SK-N-MC (cell line): ENCODE data around the gene CDC42EP4.
"Not testable (repeated sequence)": the region's sequence is repeated elsewhere in the genome, so short reads cannot be mapped to it uniquely, and the experiment has no call there.

Source experiments
- DNase-seq: peaks from one replicate; pipeline ENCODE4 v3.0.0-alpha.2; 2011; ENCODE audit warnings: low read depth, low spot score
- H3K27ac ChIP-seq: fragments of 200-600 bp; sonication (generic); 2 replicates; pipeline ENCODE4 v1.5.1; 2016; ENCODE audit warnings: mixed run types
- H3K36me3 ChIP-seq: fragments of 200-600 bp; sonication (generic); 2 replicates; pipeline ENCODE4 v1.6.1; 2017; ENCODE audit warnings: antibody characterized with exemption, low read length, mixed read lengths; ENCODE audit not compliant: insufficient read depth
- H3K4me3 ChIP-seq: fragments of 200-600 bp; sonication (generic); 2 replicates; pipeline ENCODE4 v1.5.1; 2016
- H3K9ac ChIP-seq: fragments of 200-600 bp; sonication (generic); 2 replicates; pipeline ENCODE4 v1.8.0; 2017; ENCODE audit warnings: mixed run types, mixed read lengths; ENCODE audit not compliant: insufficient read length
- H3K9me3 ChIP-seq: fragments of 200-600 bp; sonication (generic); 2 replicates; pipeline ENCODE4 v1.6.1; 2017; ENCODE audit warnings: low read depth, mild to moderate bottlenecking, antibody characterized with exemption, low read length, moderate library complexity, mixed read lengths
- EZH2 ChIP-seq: fragments of 200-600 bp; sonication (generic); IDR thresholded peaks from one replicate; pipeline ENCODE4 v1.6.1; 2017; ENCODE audit warnings: antibody characterized with exemption
- FOXP2 ChIP-seq: optimal IDR thresholded peaks from 2 replicates; pipeline ENCODE3; 2011; ENCODE audit warnings: mild to moderate bottlenecking, moderate library complexity; ENCODE audit not compliant: insufficient read depth; ENCODE audit errors: extremely low read length, control extremely low read depth
- POLR2AphosphoS5 ChIP-seq: IDR thresholded peaks from 2 replicates; pipeline ENCODE4 v1.6.1; 2012; ENCODE audit warnings: mild to moderate bottlenecking, low read depth, low read length, borderline replicate concordance

CDC42EP4 gene

DNA sequence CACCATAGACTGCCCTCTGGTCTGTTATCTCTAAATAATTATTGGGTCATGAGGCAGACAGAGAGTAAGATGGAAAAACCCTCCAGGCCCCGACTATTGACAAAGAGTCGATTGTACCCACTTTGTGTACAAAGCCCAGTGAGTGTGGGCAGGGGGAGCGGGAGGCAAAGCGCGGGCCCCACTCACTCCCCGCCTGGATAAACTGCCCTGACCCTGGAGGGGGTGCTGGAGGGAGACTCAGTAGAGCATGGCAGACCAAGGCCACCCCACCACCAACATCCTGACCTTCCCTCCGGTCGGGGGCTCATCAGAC is 38.9 kb downstream of the CDC42EP4 start:
- DNase-seq, result no peak
- Histone ChIP-seq H3K4me3 (no peak overlapping the region), H3K36me3 (no peaks in the 10 kb centered on the region), H3K9me3 (no peaks in the 10 kb centered on the region), H3K9ac (no peak overlapping the region), H3K27ac (no peak overlapping the region)
- TF ChIP-seq FOXP2 (no peak), POLR2AphosphoS5 (no peak), EZH2 (no peak)

DNA sequence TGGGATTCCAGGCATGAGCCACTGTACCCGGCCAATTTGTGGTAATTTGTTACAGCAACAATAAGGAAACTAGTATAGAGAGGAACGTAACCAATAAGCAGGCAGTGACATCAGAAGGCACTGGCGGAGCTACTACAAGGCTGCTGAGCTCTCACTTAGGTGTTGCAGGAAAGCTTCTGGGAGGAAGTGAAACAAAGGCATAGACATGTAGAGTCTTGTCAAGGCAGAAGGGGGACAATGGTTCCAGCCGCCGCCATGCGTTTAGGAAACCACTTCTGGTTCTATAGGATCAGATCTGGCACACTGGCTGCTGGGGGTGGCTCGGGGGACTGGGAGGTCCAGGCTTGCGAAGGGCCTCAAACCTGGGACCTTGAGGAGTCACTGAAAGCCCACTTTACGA is 40.7 kb downstream of the CDC42EP4 start:
- no peak overlapping the region for H3K27ac ChIP-seq
- H3K9ac ChIP-seq, result no peak overlapping the region
- DNase-seq, result no peak

DNA sequence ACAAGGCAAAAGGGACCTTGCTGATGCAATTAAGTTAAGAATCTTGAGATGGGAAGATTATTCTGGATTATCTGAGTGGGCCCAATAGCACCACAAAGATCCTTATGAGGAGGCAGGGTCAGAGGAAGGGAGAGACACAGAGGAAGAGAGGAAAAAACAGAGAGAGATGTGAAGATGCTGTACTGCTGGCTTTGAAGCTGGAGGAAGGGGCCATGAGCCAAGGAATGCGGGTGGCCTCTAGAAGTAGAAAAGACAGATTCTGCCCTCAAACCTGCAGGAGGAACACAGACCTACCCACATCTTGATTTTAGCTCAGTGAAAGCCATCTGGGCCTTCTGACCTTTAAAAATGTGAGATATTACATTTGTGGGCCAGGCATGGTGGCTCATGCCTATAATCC is 42.0 kb downstream of the CDC42EP4 start:
- Histone ChIP-seq H3K4me3 (no peak overlapping the region), H3K9ac (no peak overlapping the region), H3K27ac (no peak overlapping the region), H3K36me3 (no peaks in the 10 kb centered on the region), H3K9me3 (no peaks in the 10 kb centered on the region)
- TF ChIP-seq EZH2 (no peak), FOXP2 (no peak), POLR2AphosphoS5 (no peak)
- no peak for DNase-seq

More for the DNA sequence above, 40.7 kb downstream of the CDC42EP4 start:
- Histone ChIP-seq H3K36me3 (no peaks in the 10 kb centered on the region), H3K4me3 (no peak overlapping the region), H3K9me3 (no peaks in the 10 kb centered on the region)
- TF ChIP-seq POLR2AphosphoS5, result no peak
- no peak for TF ChIP-seq EZH2
- TF ChIP-seq FOXP2, result no peak

DNA sequence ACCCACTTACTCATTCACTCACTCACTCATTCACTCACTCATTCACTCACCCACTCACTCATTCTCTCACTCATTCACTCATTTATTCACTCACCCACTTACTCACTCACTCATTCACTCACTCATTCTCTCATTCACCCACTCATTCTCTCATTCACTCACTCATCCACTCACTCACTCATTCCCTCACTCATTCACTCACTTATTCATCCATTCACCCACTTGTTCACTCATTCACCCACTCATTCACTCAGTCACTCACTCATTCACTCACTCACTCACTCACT is 42.5 kb downstream of the CDC42EP4 start:
- no peak overlapping the region for H3K27ac ChIP-seq
- H3K9ac ChIP-seq, result no peak overlapping the region
- DNase-seq, result no peak

DNA sequence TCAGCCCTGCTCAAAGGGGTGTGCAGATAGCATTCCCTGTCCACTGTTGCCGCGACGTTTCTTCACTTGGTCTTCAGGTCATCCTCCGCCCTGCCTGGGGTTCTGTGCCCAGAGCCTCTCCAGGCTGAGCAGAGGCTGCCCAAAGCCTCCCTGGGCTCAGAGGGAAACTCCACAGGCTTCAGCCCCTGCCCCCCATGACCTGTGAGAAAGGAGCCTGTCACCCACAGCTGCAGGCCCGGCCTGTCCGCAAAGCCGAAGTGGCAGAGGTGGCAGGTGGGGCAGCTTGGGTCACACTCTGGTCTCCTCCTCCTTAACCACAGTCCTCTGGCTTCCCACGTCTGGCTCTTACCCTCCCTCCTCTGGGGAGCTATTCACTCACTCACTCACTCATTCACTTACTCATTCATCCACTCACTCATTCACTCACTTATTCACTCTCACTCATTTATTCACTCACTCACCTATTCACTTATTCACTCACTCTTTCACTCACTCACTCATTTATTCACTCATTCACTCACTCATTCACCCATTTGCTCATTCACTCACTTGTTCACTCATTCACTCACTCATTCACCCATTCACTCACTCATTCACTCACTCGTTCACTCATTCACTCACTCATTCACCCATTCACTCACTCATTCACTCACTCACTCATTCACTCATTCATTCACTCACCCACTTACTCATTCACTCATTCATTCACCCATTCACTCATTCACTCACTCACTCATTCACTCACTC is 43.0 kb downstream of the CDC42EP4 start:
- no peak for TF ChIP-seq FOXP2
- no peak for TF ChIP-seq EZH2
- TF ChIP-seq POLR2AphosphoS5, result no peak
- no peak overlapping the region for H3K27ac ChIP-seq
- DNase-seq, result no peak

More for the DNA sequence above, 42.5 kb downstream of the CDC42EP4 start:
- Histone ChIP-seq H3K4me3 (no peak overlapping the region), H3K36me3 (no peaks in the 10 kb centered on the region), H3K9me3 (no peaks in the 10 kb centered on the region)
- no peak for TF ChIP-seq FOXP2
- no peak for TF ChIP-seq EZH2
- TF ChIP-seq POLR2AphosphoS5, result no peak

DNA sequence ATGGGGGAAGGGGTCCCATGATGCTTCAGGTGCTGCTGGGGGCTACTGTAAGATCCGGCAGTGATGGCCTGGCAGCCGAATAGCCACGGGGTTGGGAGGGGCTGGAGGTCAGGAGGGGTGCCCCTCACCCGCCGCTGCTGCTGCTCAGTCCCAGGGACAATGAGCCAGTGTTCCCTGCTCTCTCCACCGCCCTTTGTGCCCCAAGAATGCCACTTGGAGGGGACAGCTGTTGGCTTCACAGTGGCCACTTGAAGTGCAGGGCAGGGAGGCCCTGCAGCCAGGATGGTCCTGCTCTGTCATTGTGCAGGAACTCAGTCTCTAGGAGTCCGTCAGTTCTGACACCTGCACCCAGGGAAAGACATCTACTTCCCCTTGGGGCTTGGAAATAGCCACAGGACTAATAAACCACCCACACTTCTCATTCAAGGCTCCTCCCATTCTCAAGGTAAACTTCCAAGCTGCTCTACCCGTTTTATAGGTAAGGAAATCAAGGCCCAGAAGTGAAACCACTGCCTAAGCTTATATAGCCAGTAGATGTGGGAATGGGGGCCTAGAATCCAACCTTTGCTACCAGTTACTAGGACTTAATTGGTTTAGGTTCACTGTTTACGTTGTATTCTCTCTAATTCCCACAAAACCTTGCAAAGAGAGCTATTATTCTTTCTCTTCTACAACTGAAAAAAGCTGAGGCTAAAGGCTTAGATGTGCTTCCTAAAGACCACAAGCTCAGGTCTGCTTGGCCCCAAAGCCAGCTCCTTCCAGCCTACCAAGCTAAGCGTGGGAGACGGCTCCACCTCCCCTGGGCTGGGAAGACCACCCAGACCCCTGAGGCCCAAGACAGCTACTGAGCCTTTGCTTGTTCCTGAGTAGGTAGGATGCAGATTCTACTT is 43.9 kb downstream of the CDC42EP4 start:
- Histone ChIP-seq H3K9me3 (no peaks in the 10 kb centered on the region), H3K27ac (no peak overlapping the region), H3K36me3 (no peaks in the 10 kb centered on the region), H3K4me3 (no peak overlapping the region), H3K9ac (no peak overlapping the region)
- DNase-seq, result no peak
- TF ChIP-seq EZH2 (no peak), FOXP2 (no peak), POLR2AphosphoS5 (no peak)

More for the DNA sequence above, 43.0 kb downstream of the CDC42EP4 start:
- H3K9ac ChIP-seq, result no peak overlapping the region
- no peaks in the 10 kb centered on the region for H3K36me3 ChIP-seq
- no peaks in the 10 kb centered on the region for H3K9me3 ChIP-seq
- H3K4me3 ChIP-seq, result no peak overlapping the region

DNA sequence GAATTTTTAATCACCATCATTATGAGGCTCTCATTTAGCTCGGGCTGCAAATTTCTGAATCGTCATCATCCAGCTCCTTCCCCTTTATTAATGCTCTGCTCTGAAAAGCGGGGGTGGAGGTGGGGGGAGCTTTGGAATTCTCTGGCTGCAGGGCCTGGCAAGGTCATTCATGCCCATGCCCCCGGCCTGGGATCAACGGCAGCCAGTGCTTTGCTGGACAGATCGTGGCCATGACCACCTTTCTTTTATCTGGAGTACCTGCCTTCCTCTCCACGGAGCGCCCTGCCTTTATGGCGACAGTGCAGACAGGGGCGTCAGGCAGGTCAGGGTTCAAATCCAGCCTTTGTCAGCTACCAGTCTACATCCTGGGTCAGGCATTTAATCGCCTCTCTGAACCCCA is 45.0 kb downstream of the CDC42EP4 start:
- H3K36me3 ChIP-seq, result no peaks in the 10 kb centered on the region
- TF ChIP-seq EZH2 (no peak), FOXP2 (no peak), POLR2AphosphoS5 (no peak)
- H3K27ac ChIP-seq, result no peak overlapping the region
- H3K9me3 ChIP-seq, result no peaks in the 10 kb centered on the region
- DNase-seq, result no peak
- no peak overlapping the region for H3K9ac ChIP-seq
- no peak overlapping the region for H3K4me3 ChIP-seq

DNA sequence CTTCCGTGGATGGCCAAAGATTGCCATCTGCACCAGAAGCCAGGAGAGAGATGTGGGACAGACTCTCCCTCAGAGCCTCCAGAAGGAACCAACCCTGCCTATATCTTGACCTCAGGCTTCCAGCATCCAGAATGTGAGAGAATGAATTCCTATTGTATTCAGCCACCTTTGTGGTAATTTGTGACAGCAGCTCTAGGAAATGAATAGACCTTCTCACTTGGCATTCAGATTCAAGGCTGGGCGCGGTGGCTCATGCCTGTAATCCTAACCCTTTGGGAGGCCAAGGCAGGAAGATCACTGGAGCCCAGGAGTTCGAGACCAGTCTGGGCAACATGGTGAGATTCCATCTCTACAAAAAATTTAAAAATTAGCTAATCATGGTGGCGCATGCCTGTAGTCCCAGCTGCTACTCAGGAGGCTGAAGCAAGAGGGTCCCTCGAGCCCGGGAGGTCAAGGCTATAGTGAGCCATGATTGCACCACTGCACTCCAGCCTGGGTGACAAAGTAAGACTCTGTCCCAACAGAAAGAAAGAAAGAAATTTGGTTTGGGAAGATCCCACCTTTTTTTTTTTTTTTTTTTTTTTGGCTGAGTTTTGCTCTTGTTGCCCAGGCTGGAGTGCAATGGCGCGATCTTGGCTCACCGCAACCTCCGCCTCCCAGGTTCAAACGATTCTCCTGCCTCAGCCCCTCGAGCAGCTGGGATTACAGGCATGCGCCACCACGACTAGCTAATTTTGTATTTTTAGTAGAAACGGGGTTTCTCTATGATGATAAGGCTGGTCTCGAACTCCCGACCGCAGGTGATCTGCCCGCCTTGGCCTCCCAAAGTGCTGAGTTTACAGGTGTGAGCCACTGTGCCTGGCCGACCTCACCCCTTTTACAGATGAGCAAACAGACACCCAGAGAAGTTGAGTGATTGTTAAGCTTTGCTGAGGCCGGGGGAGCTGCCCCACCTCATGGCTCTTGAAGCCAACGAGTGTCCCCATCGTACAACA is 45.9 kb downstream of the CDC42EP4 start:
- Histone ChIP-seq H3K9me3 (no peaks in the 10 kb centered on the region), H3K36me3 (no peaks in the 10 kb centered on the region), H3K4me3 (no peak overlapping the region), H3K27ac (no peak overlapping the region), H3K9ac (no peak overlapping the region)
- TF ChIP-seq POLR2AphosphoS5 (no peak), EZH2 (no peak), FOXP2 (no peak)
- DNase-seq, result no peak

DNA sequence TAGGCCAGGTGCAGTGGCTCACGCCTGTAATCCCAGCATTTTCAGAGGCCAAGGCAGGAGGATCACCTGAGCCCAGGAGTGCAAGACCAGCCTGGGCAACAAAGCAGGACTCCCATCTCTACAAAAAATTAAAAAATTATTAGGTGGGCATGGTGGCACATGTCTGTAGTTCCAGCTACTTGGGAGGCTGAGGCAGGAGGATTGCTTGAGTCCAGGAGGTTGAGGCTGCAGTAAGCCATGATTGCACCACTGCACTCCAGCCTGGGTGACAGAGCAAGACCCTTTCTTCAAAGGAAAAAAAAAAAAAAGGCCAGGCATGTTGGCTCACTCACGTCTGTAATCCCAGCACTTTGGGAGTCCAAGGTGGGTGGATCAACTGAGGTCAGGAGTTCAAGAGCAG is 47.4 kb downstream of the CDC42EP4 start:
- not testable (repeated sequence) for H3K9me3 ChIP-seq, H3K4me3 ChIP-seq, H3K36me3 ChIP-seq, DNase-seq, H3K9ac ChIP-seq, H3K27ac ChIP-seq
